Esophagus muscularis mucosa (tissue), 3 donors: ENCODE measurements around the gene PTPRN2.

Experiments used
- CTCF ChIP-seq, 3 experiments: fragments of 200-600 bp in 2 of 3; fragments of 450-650 bp in 1 of 3; sonication (generic) in 2 of 3; IDR thresholded peaks; one replicate each; pipeline ENCODE4 v1.5.1; 2017 to 2019; ENCODE audit warnings: antibody characterized with exemption in 3 of 3, mild to moderate bottlenecking in 2 of 3, moderate library complexity in 1 of 3
- POLR2A ChIP-seq: fragments of 450-650 bp; IDR thresholded peaks from one replicate; pipeline ENCODE4 v1.6.1; 2017; ENCODE audit warnings: antibody characterized with exemption, moderate library complexity, mild to moderate bottlenecking, low read depth
- POLR2AphosphoS5 ChIP-seq, 2 donors: sonication (generic); formaldehyde crosslinking; IDR thresholded peaks; one replicate each; pipeline ENCODE4 v1.6.1; 2017; ENCODE audit warnings: antibody characterized with exemption in 2 of 2

GRCh38 chr7:158053183-158053915, 534.3 kb downstream of the PTPRN2 start:
- no peak for TF ChIP-seq CTCF (IDR thresholded peaks at IDR 0.05)
- TF ChIP-seq POLR2AphosphoS5 (IDR thresholded peaks at IDR 0.05), result no peak
- TF ChIP-seq POLR2A, result no peak
